ENCODE measurements around the gene CLDN19. TPM values are rescaled to one million over a fixed set of nuclear protein-coding genes. Genes with fewer than 3 reads are reported as not detected.
A peak's percentile ranks its signal among the peaks of the same experiment; 100 is the strongest.

The CLDN19 gene
- total and polyA plus RNA-seq, 2 donors from 2014 or later = 23.2 to 42.5 TPM

DNA sequence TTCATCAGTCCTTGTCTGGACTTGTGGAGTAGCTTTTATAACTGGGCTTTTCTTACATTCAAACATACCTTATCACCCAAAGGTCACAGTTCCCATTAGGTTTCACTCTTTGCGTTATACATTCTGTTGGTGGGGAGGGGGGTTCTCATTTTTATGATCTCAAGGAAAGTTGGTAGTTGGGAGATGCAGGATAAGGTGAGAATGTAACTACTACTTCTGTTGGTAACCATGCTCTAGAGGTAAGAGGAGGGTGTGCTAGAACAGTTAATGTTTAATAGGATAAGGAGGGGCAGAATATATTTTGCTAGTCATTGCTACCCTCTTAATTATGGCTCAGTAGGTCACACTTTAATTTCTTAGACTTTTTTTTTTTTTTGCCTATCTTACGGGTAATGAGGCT, 47.1 kb downstream of the CLDN19 start:
- intact Hi-C loops (cut with DNase I) = no loop called here
- TF ChIP-seq, protein P1, sequence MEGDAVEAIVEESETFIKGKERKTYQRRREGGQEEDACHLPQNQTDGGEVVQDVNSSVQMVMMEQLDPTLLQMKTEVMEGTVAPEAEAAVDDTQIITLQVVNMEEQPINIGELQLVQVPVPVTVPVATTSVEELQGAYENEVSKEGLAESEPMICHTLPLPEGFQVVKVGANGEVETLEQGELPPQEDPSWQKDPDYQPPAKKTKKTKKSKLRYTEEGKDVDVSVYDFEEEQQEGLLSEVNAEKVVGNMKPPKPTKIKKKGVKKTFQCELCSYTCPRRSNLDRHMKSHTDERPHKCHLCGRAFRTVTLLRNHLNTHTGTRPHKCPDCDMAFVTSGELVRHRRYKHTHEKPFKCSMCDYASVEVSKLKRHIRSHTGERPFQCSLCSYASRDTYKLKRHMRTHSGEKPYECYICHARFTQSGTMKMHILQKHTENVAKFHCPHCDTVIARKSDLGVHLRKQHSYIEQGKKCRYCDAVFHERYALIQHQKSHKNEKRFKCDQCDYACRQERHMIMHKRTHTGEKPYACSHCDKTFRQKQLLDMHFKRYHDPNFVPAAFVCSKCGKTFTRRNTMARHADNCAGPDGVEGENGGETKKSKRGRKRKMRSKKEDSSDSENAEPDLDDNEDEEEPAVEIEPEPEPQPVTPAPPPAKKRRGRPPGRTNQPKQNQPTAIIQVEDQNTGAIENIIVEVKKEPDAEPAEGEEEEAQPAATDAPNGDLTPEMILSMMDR (IDR thresholded peaks at IDR 0.05; ENCODE audit: borderline replicate concordance, extremely low read depth, insufficient read depth) = no peak
- peaks cover 7 to 12% (median 11%) of the 10 kb centered on the region in 3 donors for H3K36me3 ChIP-seq (ENCODE audit: control insufficient read depth in 2 of 3, insufficient read depth in 3 of 3, low read length in 3 of 3)
- H3K27ac ChIP-seq (ENCODE audit: low read depth in 2 of 2, low read length in 2 of 2) = peak overlapping the region; percentile 22 to 77
- no peaks in the 10 kb centered on the region for H3K9me3 ChIP-seq (ENCODE audit: control insufficient read depth in 2 of 3, insufficient read depth in 1 of 3, low read length in 3 of 3)
- no peak for DNase-seq
- FAIRE-seq = no peak
- H3K4me3 ChIP-seq (ENCODE audit: low read length in 3 of 3) = peak overlapping the region in 1 of 3 donors; percentile 8
- peaks cover 3 to 32% (median 17%) of the 10 kb centered on the region in 3 donors for H3K4me1 ChIP-seq (ENCODE audit: control insufficient read depth in 2 of 3, insufficient read depth in 2 of 3, low read depth in 1 of 3, low read length in 3 of 3)
- no peaks in the 10 kb centered on the region for H3K27me3 ChIP-seq (ENCODE audit: control insufficient read depth, insufficient read depth, low read length)
- H3K9ac ChIP-seq (ENCODE audit: low read length in 3 of 3) = no peak overlapping the region

DNA sequence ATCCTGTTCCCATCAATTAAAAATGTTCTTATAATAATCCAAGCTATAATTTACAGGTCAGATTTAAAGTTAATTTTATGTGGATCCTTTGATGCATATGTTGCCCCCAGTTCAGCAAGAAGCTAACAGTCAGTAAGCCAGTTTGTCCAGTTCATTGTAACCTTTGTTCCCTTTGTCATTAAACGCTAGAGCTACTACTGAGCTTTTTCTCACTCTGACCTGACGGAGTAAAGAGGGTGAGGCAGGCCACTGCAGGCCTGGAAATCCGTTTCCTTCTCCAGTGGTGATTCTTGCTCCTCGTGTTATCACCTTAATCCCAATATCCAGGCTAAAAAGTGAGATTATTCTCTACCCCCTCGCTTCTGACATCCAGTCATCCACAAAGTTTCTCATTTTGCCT, 47.6 kb downstream of the CLDN19 start:
- DNase-seq = peak in 2 of 5 donors; percentile 33 to 37
- Histone ChIP-seq H3K4me3 (ENCODE audit: low read length in 3 of 3) (peak overlapping the region in 1 of 3 donors; percentile 8), H3K9ac (ENCODE audit: low read length in 3 of 3) (no peak overlapping the region), H3K36me3 (ENCODE audit: control insufficient read depth in 2 of 3, insufficient read depth in 3 of 3, low read length in 3 of 3) (peaks cover 5 to 8% (median 8%) of the 10 kb centered on the region in 3 donors), H3K27me3 (ENCODE audit: control insufficient read depth, insufficient read depth, low read length) (no peaks in the 10 kb centered on the region), H3K4me1 (ENCODE audit: control insufficient read depth in 2 of 3, insufficient read depth in 2 of 3, low read depth in 1 of 3, low read length in 3 of 3) (peaks cover 3 to 36% (median 19%) of the 10 kb centered on the region in 3 donors), H3K27ac (ENCODE audit: low read depth in 2 of 2, low read length in 2 of 2) (peak overlapping the region; percentile 22 to 77), H3K9me3 (ENCODE audit: control insufficient read depth in 2 of 3, insufficient read depth in 1 of 3, low read length in 3 of 3) (no peaks in the 10 kb centered on the region)
- intact Hi-C loops (cut with DNase I) = no loop called here
- TF ChIP-seq, protein P1 (IDR thresholded peaks at IDR 0.05; ENCODE audit: borderline replicate concordance, extremely low read depth, insufficient read depth) = no peak
- no peak for FAIRE-seq

DNA sequence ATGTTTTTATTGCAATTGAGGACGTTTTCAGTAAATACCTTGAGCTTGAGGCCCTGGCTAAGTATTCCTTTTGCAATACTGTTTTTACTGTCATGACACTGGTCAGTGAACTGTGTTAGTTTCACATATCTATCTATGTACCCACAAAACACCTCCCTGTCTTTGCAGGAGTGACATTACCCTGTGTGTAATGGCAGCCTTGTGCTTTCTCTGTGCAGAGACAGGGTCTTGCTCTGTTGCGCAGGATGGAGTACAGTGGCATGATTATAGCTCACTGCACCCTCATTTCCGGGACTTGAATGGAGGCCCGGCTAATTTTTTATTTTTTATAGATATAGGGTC, 48.9 kb downstream of the CLDN19 start:
- TF ChIP-seq, protein P1 (IDR thresholded peaks at IDR 0.05; ENCODE audit: borderline replicate concordance, extremely low read depth, insufficient read depth) = no peak
- H3K4me3 ChIP-seq (ENCODE audit: low read length in 3 of 3) = no peak overlapping the region
- H3K4me1 ChIP-seq (ENCODE audit: control insufficient read depth in 2 of 3, insufficient read depth in 2 of 3, low read depth in 1 of 3, low read length in 3 of 3) = peaks cover 3 to 42% (median 19%) of the 10 kb centered on the region in 3 donors
- no peak overlapping the region for H3K27ac ChIP-seq (ENCODE audit: low read depth in 2 of 2, low read length in 2 of 2)
- H3K9ac ChIP-seq (ENCODE audit: low read length in 3 of 3) = no peak overlapping the region
- H3K36me3 ChIP-seq (ENCODE audit: control insufficient read depth in 2 of 3, insufficient read depth in 3 of 3, low read length in 3 of 3) = peaks cover 0 to 2% (median under 1%) of the 10 kb centered on the region in 3 donors
- DNase-seq (no peak), FAIRE-seq (no peak)
- H3K27me3 ChIP-seq (ENCODE audit: control insufficient read depth, insufficient read depth, low read length) = no peaks in the 10 kb centered on the region
- intact Hi-C loops (cut with DNase I) = no loop called here
- H3K9me3 ChIP-seq (ENCODE audit: control insufficient read depth in 2 of 3, insufficient read depth in 1 of 3, low read length in 3 of 3) = no peaks in the 10 kb centered on the region
